ENCODE results near the gene MTA1. TPM values are rescaled to one million over a fixed set of nuclear protein-coding genes. Genes with fewer than 3 reads are reported as not detected.

Gene MTA1
- total RNA-seq, 4 donors from 2014 or later = 67.5 to 213 (median 95.3) TPM

DNA sequence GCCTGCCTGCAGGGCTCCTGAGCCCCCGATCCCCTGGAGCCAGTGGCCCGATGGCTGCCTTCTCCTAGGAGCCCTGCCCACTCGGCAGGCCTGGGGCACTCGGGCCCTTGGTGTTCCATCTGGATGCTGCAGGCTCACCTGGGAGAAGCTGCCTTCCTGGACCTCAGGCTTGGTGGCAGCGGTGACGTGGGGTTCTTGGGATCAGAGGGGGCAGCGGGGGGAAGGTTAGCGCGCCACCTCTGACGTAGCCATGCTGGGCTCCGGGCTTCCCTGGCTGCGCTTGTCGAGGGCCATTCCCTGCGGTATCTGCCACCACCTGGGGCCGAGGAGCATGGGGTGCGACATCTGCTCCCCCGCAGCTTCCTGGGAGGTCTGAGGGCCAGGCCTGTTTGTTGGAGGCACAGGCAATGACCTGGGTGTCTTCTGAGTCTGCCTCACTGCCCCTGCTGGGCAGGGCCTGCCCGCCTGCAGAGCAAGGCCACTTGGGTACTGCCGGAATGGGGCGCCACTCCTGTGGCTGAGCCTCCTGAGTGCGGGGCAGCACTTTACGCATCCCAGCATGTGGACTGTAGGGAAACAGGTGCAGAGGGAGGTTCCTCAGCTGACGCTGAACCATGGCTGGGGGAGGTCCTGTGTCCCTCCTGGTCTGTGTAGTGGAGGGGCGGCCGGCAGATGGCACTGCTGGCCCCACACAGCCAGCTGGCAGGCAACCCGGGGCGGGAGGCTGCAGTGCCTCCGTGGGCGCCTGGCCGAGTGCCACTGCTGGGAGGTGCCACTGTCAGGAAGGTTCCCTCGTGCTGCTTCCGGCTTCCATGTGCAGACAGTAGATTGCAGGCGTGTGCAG is 20.3 kb downstream of the MTA1 start:
- H3K36me3 ChIP-seq = peaks cover 0 to 52% (median 0%) of the 10 kb centered on the region in 3 donors
- H3K4me1 ChIP-seq = peaks cover 0 to 25% (median 0%) of the 10 kb centered on the region in 4 donors
- DNase-seq (ENCODE audit: low spot score in 2 of 2) = no peak
- H3K9me3 ChIP-seq = no peaks in the 10 kb centered on the region
- H3K27ac ChIP-seq = no peak overlapping the region
- TF ChIP-seq, protein P1, sequence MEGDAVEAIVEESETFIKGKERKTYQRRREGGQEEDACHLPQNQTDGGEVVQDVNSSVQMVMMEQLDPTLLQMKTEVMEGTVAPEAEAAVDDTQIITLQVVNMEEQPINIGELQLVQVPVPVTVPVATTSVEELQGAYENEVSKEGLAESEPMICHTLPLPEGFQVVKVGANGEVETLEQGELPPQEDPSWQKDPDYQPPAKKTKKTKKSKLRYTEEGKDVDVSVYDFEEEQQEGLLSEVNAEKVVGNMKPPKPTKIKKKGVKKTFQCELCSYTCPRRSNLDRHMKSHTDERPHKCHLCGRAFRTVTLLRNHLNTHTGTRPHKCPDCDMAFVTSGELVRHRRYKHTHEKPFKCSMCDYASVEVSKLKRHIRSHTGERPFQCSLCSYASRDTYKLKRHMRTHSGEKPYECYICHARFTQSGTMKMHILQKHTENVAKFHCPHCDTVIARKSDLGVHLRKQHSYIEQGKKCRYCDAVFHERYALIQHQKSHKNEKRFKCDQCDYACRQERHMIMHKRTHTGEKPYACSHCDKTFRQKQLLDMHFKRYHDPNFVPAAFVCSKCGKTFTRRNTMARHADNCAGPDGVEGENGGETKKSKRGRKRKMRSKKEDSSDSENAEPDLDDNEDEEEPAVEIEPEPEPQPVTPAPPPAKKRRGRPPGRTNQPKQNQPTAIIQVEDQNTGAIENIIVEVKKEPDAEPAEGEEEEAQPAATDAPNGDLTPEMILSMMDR (IDR thresholded peaks at IDR 0.05) = no peak
- TF ChIP-seq EP300 (IDR thresholded peaks at IDR 0.05) (no peak), POLR2A (IDR thresholded peaks at IDR 0.05) (no peak)
- WGBS, 2 donors = 91% methylated on average over 20 to 32 of the region's 33 CpGs
- H3K27me3 ChIP-seq = no peaks in the 10 kb centered on the region
- no peak overlapping the region for H3K4me3 ChIP-seq

DNA sequence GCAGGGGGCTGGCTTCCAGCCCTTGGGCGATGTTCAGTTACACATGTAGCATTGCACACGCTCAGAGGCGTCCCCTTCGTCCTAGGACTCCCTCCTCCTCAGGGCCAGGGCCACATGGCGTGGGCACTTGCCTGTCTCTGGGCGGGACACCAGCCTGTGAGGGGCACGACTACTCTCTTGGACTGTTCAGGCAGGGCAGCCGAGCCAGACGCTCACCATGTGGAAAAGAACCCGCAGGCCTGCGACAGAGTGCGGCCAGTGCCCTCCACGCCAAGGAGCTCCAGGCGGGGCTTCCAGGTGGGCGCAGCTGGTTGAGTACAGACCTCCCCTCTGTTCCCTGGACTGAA is 20.9 kb downstream of the MTA1 start:
- peaks cover 0 to 57% (median 0%) of the 10 kb centered on the region in 3 donors for H3K36me3 ChIP-seq
- WGBS, 2 donors = 87 to 96% methylated on average over 6 to 7 of the region's 15 CpGs

DNA sequence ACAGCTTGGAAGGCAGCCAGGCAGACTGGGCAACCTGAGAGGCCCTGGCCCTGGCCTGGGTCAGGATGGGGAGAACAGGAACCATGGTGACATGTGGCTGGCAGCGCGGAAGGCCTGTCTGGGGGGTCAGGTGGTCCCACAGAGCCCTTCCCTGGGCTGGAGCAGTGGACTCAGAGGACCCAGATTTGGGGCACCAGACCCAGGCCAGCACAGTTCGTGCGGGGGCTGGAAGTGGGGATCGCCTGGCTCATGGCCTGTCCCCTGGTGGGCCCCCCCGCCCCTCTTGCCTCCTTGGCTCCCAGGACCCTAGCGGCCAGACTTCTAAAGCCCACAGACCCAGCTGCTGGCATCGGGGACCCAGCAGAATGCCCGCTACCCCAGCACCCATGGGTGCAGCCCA is 21.4 kb downstream of the MTA1 start:
- TF ChIP-seq, protein P1 (IDR thresholded peaks at IDR 0.05) = no peak
- no peak for TF ChIP-seq EP300 (IDR thresholded peaks at IDR 0.05)
- no peak for TF ChIP-seq POLR2A (IDR thresholded peaks at IDR 0.05)
- 91 to 94% methylated on average over 4 to 6 of the region's 9 CpGs for WGBS, 2 donors

More for the DNA sequence above, 20.9 kb downstream of the MTA1 start:
- Histone ChIP-seq H3K27me3 (no peaks in the 10 kb centered on the region), H3K4me3 (no peak overlapping the region), H3K9me3 (no peaks in the 10 kb centered on the region), H3K4me1 (peaks cover 0 to 22% (median 0%) of the 10 kb centered on the region in 4 donors), H3K27ac (no peak overlapping the region)
- TF ChIP-seq EP300 (IDR thresholded peaks at IDR 0.05) (no peak), POLR2A (IDR thresholded peaks at IDR 0.05) (no peak)
- TF ChIP-seq, protein P1 (IDR thresholded peaks at IDR 0.05) = no peak
- no peak for DNase-seq (ENCODE audit: low spot score in 2 of 2)

DNA sequence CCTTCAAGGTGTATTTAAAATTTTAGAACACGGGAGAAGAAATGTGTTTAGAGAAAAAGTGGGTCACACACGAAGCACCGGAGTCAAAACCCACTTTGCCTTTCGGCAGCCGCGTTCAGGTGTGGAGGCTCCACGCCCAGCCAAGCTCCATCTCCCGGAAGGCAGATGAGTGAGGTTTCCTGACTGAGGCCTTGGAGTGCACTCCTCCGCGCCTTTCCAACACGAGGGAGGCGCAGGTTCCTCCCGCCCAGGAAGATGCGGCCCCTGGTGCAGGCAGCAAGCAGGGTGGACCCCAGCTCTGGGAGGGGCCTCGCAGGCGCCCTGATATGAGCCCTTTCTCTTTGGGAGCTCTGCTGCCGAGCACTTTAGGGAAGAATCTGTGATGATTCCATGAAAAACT is 22.5 kb downstream of the MTA1 start:
- Histone ChIP-seq H3K36me3 (peaks cover 0 to 65% (median 0%) of the 10 kb centered on the region in 3 donors), H3K27me3 (no peaks in the 10 kb centered on the region), H3K27ac (no peak overlapping the region), H3K4me3 (no peak overlapping the region), H3K4me1 (peaks cover 0 to 15% (median 0%) of the 10 kb centered on the region in 4 donors), H3K9me3 (no peaks in the 10 kb centered on the region)
- 79% methylated on average over 17 of the region's 17 CpGs for WGBS, 2 donors
- TF ChIP-seq EP300 (IDR thresholded peaks at IDR 0.05) (no peak), POLR2A (IDR thresholded peaks at IDR 0.05) (no peak)
- TF ChIP-seq, protein P1 (IDR thresholded peaks at IDR 0.05) = no peak
- DNase-seq (ENCODE audit: low spot score in 2 of 2) = no peak

More for the DNA sequence above, 21.4 kb downstream of the MTA1 start:
- Histone ChIP-seq H3K36me3 (peaks cover 0 to 60% (median 0%) of the 10 kb centered on the region in 3 donors), H3K4me1 (peaks cover 0 to 22% (median 0%) of the 10 kb centered on the region in 4 donors), H3K27me3 (no peaks in the 10 kb centered on the region), H3K27ac (no peak overlapping the region), H3K4me3 (no peak overlapping the region), H3K9me3 (no peaks in the 10 kb centered on the region)
- no peak for DNase-seq (ENCODE audit: low spot score in 2 of 2)

DNA sequence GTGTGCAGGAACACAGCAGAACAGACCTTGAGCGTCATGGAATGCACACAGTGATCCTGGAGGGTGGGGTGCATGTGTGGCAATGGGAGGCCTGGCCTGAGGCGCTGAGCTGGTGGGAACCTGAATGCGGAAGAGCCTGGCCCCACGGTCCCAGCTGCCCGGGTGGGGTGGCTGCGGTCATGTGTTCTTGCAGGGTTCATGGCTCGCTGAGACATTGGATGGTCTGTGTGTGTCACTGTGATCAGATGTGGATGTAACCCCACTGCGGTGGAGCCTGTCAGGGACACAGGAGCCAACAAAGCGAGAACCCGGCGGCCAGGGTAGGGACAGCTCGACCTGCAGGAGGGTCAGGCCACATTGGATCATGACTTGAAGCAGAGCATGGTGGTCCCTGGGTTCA is 23.2 kb downstream of the MTA1 start:
- TF ChIP-seq, protein P1 (IDR thresholded peaks at IDR 0.05) = no peak
- TF ChIP-seq EP300 (IDR thresholded peaks at IDR 0.05) = no peak
- TF ChIP-seq POLR2A (IDR thresholded peaks at IDR 0.05) = no peak
- Histone ChIP-seq H3K27me3 (no peaks in the 10 kb centered on the region), H3K9me3 (no peaks in the 10 kb centered on the region), H3K4me3 (no peak overlapping the region), H3K36me3 (peaks cover 0 to 63% (median 0%) of the 10 kb centered on the region in 3 donors), H3K27ac (no peak overlapping the region), H3K4me1 (peaks cover 0 to 13% (median 0%) of the 10 kb centered on the region in 4 donors)
- no peak for DNase-seq (ENCODE audit: low spot score in 2 of 2)
- WGBS, 2 donors = 85 to 86% methylated on average over 12 of the region's 12 CpGs
